GM21447 (cell line): ENCODE results near the gene PLS3.
A peak's percentile ranks its signal among the peaks of the same experiment; 100 is the strongest.

Source experiments
- ATAC-seq: cut with Tn5 transposase; IDR thresholded peaks from one replicate; pipeline ENCODE4 v1.9.1; 2021; ENCODE audit not compliant: unreplicated experiment

PLS3 gene

GRCh38 chrX:115687595-115687994 lies 126.6 kb downstream of the PLS3 start:
- ATAC-seq: no peak

- no peak for ATAC-seq
These were observed 129.0 kb downstream of the PLS3 start for GRCh38 chrX:115689931-115690330.

DNA sequence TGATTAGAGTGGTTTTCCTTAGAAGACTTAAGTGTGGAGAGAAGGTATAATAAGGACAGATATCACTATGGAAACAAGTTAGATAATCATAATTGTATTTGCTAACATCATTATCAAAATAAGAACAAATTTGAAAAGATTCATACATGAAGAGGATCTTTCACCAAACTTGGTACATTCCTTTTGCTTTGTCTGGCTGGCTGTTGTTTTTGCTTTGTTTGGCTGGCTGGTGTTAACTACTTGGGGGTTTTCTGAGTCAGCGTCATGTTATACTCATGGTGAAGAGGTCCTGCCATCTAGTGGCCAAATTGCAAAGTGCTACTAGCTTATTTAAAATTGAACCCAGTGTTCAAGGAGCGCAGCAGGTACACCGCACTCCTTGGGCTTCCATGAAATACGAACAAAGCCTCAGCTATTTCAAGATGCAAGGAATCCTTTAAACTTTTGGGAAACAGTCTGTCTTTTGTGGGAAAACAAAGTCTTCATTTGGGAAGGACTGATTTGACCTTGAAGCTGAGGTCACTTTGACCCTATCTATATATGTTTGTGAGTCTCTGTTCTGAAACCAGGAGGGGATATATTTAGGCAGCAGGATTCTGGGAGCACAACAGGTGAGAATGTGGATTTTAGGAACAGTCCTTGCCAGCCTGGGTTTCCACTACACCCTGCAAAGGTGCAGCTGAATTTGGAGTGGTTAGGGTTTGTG lies 129.7 kb downstream of the PLS3 start:
- peak; percentile 93 for ATAC-seq

DNA sequence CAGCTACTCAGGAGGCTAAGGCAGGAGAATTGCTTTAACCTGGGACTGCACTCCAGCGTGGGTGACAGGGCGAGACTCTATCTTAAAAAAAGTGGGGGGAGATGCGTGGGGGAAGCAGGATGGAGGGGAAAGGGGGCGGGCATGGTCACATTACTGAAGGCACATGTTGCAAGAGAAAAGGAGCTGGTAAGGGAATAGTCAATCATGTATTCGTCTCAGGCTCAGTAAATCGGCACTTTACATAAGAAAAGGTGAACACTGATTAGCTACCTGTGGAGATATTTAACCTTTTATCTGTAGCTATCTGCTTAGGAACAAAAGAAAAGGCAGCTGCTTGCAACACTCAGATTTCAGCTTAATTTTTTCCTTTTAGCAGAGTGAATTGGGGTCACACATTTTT lies 132.5 kb downstream of the PLS3 start:
- ATAC-seq: no peak

- ATAC-seq: no peak
These were observed 133.1 kb downstream of the PLS3 start for GRCh38 chrX:115694028-115694427.

- ATAC-seq: no peak
These were observed 135.1 kb downstream of the PLS3 start for GRCh38 chrX:115696039-115696438.

- no peak for ATAC-seq
These were observed 136.0 kb downstream of the PLS3 start for GRCh38 chrX:115696939-115697338.

DNA sequence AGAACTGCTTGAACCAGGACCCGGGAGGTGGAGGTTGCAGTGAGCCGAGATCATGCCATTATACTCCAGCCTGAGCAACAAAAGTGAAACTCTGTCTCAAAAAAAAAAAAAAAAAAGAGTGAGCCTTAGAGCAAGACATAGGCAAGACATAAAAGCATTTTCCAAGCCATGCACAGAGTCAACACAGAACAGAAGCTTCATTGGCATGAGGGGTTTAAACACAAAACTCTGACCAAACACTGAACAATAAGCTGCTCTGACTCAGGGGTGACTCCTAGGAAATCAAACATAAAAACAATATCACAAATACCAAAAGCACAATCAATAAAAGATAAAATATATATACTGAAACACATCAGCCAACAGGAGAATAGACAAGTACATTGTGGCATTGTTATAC lies 136.8 kb downstream of the PLS3 start:
- ATAC-seq: no peak
